HG03139 (cell line): Measurements from ENCODE around the gene GNL2.

Experiments
- ATAC-seq: cut with Tn5 transposase; IDR thresholded peaks from one replicate; pipeline ENCODE4 v1.9.1; 2021; ENCODE audit not compliant: unreplicated experiment

Gene GNL2

DNA sequence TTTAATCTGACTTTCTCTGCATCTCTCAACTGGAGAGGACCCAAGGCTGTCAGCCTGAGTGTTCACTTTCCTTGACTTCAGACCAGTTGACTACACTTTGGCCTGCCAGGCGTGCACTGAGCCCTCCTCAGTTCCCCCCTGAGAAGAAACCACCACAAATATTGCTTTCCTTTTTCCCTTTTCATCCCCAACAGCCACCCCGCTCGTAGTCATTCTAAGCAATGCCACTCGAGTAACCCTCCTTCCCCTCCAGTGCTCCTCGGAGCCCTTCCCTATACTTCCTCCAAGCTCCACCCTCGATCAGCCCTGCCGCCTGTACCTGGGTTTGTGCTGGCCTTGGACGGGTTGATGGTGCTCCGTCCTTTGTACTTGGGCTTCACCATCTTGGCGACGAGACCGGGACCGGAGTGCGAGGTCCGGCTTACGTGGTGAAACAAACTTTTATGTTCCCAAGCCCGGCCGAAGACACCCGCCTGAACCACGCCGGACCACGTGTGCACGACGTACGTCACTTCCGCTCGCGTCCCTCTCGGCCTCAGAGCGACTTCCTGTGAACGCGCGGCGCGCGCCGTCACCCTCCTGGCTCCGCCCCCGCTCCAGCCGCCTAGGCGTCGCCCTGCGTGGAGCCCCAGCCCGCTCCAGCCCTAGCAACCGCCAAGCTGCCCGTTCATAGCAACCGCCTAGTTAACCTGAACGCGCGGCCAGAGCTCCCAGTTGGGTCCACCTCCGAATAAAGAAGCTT lies at the start of gene GNL2:
Gene GNL2, minus strand, starts transcription at position 498 of the 742 bp plus-strand sequence. Its CDS starts 115 bp downstream, at position 383.
- ATAC-seq: peak; percentile 94

DNA sequence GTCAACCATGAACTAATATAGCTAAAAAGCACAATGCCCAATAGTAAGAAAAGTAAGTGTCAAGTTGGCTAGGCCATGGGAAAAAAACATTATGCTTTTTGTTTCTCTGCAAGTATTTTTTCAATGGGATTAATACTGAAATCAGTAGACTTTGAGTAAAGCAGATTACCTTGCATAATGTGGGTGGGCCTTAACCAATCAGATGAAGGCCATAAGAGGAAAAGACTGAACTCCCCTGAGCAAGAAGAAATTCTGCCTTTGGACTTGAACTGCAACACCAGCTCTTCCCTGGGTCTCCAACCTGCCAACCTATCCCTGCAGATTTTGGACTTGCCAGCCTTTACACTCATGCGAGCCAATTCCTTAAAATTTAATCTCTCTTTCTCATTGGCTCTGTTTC lies 45.3 kb upstream of the GNL2 start:
- no peak for ATAC-seq

DNA sequence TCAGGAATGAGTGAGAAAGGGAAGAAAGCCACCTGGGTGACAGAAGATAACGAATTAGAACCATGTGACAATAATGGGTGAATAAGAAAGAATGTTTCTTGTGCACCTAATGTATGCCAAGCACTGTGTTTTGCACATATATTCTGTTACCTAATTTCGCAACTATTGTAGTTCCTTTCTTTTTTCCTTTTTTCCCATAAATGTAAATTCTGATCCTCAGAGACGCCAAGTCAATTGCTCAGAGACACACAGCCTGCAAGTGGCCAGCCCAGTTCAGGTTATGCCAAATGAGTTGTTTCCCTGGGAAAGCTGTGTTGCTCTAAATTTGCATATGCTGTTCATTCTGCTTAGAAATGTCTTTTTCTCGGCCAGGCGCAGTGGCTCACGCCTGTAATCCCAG lies 40.7 kb upstream of the GNL2 start:
- ATAC-seq: no peak

DNA sequence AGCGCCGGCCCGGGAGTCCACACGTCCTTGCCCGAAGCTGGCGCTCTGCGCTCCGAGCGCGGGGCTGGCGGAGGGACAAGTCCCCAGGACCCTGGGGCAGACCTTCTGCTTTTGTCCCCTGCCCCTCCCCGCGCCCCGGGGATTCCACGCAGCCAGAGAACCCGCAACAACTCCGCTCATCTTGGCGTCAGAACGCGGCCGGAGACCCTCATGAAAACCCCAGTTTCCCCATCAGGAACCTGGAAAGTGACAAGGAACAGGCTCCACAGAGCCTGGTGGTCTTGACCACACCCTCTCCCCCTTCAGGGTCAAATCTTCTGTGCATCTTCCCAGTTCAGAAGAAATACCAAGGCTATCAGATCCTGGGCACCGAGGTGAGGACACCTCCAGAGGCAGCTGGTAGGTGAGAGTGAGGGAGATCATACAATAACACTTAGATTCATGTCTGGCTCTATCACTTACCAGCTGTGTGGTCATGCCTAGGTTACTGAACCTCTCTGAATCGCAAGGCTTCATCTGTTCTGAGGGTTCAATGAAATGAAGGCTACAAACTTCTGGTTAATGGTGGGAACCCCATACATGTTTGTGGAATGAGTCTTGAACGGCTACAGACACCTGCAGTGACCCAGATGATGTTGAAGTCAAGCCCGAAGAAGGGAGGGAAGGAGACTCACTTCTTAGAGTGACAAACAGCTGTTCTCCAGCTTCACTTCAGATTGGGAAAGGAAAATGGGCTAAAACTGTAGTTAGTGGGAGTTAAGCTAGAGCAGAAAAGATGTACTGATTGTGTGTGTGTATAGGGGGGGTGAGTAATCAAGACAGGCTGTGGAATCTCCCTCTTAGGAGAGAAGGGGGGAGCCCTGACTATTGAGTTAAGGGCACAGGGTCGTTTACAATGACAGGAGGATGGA lies 39.5 kb upstream of the GNL2 start:
- no peak for ATAC-seq

DNA sequence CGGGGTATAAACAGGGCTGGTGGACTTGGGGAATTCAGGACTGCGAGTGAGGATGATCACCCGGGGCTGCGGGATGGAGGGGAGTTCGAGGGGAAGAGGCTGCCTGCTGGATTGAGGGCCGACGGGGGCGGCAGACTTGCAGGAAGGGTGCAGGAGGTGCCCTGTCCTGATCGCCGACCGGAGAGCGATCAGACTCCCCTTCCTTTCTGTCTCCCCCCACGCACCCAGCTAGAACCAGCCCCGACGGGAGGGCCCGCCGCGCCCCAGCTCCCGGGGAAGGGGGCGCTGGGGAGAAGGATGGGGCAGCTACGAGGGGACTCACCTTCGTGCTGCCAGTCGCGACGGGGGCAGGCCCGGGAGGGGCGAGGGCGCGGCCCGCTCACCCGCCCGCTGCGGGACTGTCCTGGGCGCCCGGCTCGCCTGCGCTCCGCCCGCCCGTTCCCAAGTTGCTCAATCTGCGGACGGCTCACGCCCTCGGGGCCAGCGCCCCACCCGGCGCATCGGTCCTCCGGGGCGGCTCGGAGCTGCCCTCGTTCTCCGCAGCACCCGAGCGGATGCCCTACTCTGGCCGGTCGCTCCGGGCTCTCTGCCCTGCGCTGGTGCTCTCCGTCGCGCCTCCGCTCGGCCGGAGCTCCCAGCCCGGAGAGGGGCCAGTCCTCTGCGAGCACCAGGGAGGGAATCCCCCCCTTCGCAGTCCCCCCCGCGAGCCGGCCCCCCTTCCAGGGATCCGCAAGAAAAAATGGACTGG lies 38.7 kb upstream of the GNL2 start, which contains the start of gene RSPO1:
Gene RSPO1, minus strand, starts transcription at position 649 of the 748 bp plus-strand sequence. CDS start 5,231 bp downstream, outside the sequence.
- ATAC-seq: no peak

DNA sequence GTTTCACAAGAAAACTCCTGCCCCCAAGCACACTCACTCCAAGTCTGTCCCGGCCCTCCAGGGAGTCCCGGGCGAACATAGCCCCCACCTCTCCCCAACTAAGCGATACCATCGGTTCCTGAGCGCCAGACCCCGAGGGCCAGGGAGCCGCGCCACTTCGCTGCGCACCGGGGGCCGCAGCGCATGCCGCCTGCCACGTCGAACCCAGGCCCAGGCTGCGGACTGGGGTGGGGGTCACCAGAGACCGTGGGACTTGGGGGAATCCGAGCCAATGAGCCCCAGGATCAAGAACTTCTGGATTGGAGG lies 38.2 kb upstream of the GNL2 start:
- no peak for ATAC-seq

DNA sequence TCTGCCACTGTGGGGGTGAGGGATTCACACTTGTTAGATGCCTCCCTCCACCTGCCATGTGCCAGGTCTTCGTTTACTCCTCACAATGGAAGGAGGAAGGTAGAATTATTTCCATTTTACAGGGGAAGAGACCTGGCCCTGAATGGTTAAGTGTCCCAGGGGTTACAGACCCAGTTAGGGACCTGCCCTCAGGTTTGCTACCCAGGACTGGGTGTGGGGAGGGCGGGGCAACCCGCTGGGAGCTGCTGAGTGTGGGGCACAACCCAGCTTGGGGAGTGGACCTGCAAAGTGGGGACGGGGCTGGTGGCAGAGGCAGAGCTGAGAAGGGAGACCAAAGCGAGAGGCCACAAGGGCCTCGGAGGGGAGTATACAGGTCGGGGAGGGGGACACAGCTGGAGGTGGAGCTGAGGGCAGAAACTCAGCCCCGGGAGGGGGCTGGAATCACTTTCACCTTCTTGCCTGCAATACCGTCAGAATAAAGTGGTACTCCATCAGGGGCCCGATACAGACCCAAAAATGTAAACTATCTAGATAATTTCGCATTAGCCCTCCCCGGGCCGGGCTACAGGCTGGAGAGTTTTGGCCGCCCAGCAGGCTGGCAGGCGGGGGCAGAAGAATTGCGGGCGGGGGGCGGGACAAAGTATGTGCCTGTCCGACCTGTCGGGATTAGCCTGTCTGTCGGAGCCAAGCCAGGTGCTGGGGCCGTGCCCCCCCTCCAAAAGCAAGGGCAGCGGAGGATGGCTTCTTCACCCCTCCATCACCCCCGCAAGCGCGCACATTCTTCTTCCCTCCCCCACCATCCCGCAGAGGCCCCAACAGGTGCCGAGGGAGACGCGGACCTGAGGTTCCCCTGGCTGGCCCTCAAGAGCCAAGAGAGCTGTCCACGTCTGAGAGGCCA lies 37.6 kb upstream of the GNL2 start:
- no peak for ATAC-seq

DNA sequence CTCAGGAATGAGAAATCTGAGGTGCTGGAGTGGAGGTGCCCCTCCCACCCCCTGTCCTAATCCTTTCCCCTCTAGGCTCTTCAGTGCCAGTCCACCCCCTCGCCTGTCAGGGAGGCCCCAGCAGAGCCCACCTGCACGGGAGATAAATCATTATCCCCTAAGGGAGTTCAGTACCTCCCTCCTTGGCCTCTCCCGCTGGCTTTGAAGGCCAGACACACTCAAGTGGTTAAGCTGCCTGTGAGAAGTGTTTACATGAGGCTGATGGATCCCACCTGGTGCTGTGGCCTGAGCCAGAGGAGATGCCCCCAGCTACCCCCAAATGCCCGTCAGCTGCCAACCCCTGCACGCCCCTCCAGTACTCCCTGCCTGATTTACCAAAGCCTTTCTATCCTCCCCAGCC lies 35.3 kb upstream of the GNL2 start:
- ATAC-seq: no peak

DNA sequence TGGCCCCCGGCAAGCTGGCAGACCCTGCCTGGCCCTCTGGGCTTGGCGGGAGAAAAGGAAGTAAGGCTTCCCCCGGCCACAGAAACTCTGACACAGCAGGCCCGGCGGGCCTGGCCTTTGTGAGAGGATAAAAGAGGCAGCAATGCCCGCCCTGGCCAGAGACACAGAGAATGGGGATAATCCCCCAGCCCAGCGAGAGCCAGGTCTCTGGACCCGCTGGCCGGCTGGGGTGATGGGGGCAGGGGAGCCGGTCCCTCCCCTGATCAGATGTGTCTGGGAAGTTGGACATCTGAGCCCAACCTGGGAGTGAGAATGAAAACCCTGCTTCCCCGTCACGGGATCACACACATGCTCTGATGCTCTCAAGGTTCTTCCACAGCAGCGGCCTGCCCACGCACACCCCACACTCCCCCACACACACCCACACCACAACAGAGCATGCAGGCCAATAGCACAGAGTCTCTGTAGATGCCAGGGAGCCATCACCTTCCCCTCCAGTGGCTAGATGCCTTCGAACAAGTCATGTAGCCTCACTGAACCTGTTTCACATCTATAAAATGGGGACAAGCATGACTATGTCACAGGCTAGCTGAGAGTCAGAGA lies 34.8 kb upstream of the GNL2 start:
- no peak for ATAC-seq

DNA sequence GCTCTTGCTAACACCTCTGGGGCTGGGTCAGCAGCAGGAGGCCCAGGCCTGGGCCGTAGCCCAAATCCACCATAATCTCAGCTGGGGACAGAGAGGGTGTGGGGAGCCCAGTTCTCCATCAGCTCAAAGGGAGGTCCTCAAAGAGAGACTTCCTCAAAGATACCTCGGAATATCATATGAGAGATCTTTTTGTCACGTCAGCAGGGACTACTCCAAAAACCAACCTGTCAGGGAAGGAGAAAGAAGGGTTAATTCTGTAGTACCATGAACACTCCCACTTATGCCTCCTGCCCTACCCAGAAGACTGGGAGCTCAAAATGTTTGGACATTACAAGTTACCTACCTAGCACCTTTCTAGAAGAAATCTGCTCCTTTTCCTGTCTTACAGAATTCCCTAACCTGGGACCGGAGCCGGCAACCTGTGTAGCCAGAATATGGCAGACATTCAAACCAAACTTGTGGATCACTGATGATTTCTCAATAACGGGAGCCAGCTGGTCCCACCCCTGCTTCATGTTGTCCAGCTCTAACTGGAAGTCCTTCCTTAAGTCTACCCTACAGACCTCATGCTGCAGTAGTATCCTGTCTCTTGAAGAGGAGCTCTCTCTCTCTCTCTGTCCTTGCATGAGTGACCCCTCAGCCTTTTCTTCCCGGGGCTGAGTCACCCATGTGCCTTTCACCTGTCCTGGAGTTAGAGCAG lies 34.1 kb upstream of the GNL2 start:
- no peak for ATAC-seq

DNA sequence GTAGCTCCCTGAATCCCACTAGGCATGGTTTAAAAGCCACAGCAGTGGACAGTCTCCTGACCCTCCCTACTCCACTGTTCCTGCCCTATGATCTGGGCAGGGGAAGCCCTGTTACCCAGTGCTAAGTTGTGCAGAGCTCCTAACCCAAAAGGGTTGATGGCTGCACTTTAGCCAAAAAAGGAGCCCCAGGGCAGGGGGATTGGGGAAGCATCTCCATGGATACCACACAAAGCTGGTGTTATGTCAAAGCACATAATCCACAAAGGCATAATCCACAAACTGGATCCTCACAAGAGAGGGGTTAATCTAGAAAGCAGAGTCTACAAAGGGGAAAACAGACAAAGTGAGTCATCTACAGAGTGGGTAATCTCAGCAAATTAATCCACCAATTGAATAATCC lies 33.3 kb upstream of the GNL2 start:
- ATAC-seq: no peak

DNA sequence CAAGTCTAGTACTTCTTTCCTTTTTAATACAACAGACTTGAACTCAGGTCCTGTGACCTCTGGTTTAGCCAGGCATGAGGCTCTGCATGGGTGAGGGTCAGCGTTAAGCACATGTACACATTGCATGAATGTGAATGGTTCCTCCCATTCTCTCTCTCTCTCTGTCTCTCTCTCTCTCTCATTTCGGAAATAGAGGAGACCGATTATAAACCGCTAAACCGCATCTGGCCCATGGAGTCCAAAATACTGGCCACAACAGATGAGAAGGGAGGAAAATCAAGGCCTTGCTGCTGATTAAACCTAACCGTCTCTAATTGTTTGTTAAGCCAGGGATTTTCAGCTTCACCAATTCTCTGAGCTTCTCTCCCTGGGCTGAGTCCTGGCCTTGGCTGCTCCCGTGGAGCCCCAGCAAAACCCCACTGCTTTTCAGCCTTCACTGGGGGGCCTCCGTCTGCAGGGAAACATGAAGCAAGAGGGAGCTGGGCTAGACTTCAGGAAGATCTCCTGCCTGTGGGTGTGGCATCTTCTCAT lies 32.4 kb upstream of the GNL2 start:
- no peak for ATAC-seq

DNA sequence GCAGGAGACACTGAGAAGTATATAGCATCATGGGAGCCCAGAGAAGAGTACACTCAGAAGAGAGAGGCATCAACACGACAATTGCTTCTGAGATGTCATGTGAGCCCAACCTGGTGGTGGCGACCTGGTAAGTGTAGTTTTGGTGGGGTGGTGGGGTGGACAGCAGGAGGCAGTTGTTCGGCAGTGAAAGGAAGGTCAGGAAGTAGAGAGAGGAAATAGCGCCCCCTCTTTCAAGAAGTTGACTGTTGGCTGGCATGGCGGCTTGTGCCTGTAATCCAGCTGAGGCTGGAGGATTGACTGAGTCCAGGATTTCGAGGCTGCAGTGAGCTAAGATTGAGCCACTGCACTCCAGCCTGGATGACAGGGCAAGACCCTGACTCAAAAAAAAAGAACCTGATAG lies 26.4 kb upstream of the GNL2 start:
- ATAC-seq: no peak

DNA sequence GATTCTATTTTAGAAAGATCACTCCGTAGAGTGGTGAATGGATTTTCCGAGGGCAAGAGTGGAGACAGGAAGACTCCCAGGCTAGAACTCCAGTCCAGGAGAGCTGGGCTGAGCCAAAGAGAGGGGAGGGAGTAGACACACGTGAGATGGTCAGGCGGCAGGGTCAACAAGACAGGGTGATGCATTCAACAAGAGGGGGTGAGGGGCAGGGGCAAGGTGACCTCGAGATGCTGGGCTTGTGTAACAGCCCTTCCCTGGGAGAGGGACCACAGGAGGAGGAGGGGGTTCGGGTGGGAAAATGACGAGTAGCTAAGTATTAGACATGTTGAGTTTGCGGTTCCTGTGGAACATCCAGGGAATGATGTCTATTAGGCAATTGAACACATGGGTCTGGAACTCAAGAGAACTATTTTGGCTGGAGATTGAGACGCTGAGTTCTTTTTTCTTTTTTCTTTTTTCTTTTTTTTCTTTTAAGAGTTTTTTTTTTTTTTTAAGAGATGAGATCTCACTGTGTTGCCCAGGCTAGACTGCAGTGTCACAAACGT lies 25.7 kb upstream of the GNL2 start:
- ATAC-seq: no peak

DNA sequence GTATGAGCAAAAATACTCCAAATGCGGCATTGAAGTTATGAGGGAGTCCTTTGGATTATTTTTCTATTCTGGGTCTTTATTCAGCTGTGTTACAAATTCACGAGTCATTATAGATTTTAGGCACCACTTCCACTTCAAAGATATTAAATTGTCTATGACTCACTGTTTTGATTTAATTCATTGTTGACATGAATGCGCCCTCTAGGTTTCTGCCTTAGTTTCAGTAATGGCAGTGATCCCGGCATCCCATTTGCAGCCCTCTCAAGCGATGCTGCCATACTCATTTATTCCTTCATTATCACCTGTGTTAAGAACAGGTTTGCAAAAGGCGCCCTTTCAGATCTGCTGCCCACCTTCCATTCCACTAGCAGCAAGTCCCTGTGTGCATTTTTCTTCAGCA lies 25.0 kb upstream of the GNL2 start:
- no peak for ATAC-seq

DNA sequence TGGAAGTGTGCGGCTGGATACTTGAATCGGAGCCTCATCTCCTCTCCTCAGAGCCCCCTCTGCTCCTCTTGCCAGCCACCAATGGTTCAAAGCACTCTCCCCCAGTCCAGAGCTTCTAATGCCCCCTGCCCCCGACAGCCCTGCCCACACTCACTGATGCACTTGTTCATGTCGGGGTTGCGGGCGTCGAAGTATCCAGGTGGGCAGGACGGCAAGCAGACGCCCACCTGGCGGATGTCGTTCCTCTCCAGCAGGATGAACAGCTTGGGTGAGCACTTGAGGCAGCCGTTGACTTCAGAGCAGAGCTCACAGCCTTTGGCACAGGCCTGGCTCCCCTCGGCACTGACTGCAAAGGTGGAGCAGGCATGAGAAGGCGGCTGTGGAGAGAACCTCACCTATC lies 20.6 kb upstream of the GNL2 start:
- ATAC-seq: no peak

DNA sequence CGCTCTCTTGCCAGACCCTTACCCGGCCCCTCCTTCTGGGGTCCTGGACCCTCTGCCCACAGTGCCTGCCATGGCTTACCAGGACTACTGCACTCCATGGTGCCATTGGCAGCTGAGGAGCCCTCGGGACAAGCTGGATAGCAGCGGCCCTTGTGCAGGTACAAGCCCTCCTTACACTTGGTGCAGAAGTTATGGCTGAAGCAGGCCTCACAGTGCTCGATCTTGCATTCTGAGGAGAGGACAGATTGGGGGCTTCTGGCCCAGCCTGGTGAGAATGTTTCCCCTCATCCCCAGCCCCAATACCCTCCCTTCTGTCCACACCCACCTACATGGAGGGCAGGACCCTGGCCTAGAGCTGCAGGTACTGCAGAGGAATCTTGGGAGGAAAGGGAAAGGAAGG lies 18.4 kb upstream of the GNL2 start:
- no peak for ATAC-seq

DNA sequence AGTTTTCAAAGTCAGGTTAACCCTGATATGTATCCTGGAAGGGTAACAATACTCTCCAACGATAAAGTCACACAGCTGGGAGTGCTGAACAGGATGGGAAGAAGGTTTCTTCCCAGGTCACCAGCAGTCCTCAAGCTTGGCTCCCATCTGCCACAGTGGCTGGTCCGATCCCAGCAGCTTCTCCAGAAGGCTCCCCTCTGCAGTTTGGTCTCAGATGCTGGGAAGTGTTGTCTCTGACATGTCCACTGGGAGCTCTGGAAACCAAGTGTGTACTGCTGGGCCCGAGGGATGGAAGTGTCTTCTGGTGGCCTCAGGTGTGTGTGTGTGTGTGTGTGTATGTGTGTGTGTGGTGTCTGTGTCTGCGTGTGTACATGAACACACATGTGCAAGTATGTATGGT lies 16.4 kb upstream of the GNL2 start:
- ATAC-seq: no peak

DNA sequence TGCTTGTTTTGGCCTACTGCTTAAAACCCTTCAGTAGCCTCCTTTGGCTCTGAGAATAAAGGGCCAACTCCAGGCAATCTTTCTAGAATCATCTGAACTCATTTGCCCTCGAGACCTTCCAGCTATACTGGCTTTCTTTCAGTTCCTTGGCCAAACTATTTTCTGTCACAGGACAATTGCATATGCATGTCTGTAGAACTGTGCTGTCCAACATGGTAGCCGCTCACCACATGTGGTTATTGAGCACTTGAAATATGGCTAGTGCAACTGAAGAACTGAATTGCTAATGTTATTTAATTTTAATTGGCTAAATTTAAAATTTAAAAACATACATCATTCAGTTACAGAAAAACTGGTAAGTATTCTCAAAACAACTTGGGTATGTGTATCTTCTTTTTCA lies 14.3 kb upstream of the GNL2 start:
- no peak for ATAC-seq
